H9 (cell line): ENCODE results near the gene EEF1G. TPM values are rescaled to one million over a fixed set of nuclear protein-coding genes. Genes with fewer than 3 reads are reported as not detected.

Experiments
- DNase-seq: peaks from one replicate; pipeline ENCODE4 v3.0.0-alpha.2; 2017
- H2AFZ ChIP-seq: one replicate; pipeline ENCODE4 v1.6.1; 2013; ENCODE audit warnings: mild to moderate bottlenecking, low read length, control low read depth, moderate library complexity
- H2AK5ac ChIP-seq: 2 replicates; pipeline ENCODE4 v1.6.1; 2013; ENCODE audit warnings: low read length, control low read depth, mixed read lengths; ENCODE audit not compliant: insufficient read length
- H2BK120ac ChIP-seq: one replicate; pipeline ENCODE4 v1.6.1; 2013; ENCODE audit warnings: low read depth, mild to moderate bottlenecking, low read length, control low read depth, inconsistent platforms; ENCODE audit not compliant: poor library complexity, severe bottlenecking
- H2BK12ac ChIP-seq: 2 replicates; pipeline ENCODE4 v1.6.1; 2013; ENCODE audit warnings: low read length, control low read depth, mixed read lengths, low read depth; ENCODE audit not compliant: insufficient read length
- H2BK15ac ChIP-seq: 2 replicates; pipeline ENCODE4 v1.6.1; 2013; ENCODE audit warnings: low read depth, low read length, control low read depth
- H2BK20ac ChIP-seq: one replicate; pipeline ENCODE4 v1.6.1; 2013; ENCODE audit warnings: low read depth, mild to moderate bottlenecking, low read length, control low read depth, inconsistent platforms; ENCODE audit not compliant: poor library complexity, severe bottlenecking
- H2BK5ac ChIP-seq: 2 replicates; pipeline ENCODE4 v1.6.1; 2013; ENCODE audit warnings: low read length, control low read depth, mixed read lengths; ENCODE audit not compliant: insufficient read length
- H3K14ac ChIP-seq: 2 replicates; pipeline ENCODE4 v1.6.1; 2013; ENCODE audit warnings: low read length, control low read depth; ENCODE audit not compliant: insufficient read depth
- H3K18ac ChIP-seq: 2 replicates; pipeline ENCODE4 v1.6.1; 2013; ENCODE audit warnings: low read depth, mild to moderate bottlenecking, mixed read lengths, low read length, control low read depth; ENCODE audit not compliant: insufficient read length
- H3K23ac ChIP-seq: 2 replicates; pipeline ENCODE4 v1.6.1; 2013; ENCODE audit warnings: low read length, control low read depth, mixed read lengths, low read depth; ENCODE audit not compliant: insufficient read length
- H3K23me2 ChIP-seq: 2 replicates; pipeline ENCODE4 v1.6.1; 2013; ENCODE audit warnings: low read depth, mild to moderate bottlenecking, mixed read lengths, low read length, control low read depth; ENCODE audit not compliant: insufficient read length, poor library complexity, severe bottlenecking
- H3K27ac ChIP-seq: 2 replicates; pipeline ENCODE4 v1.5.1; 2013; ENCODE audit warnings: low read length, control low read depth, mixed read lengths, low read depth; ENCODE audit not compliant: insufficient read length
- H3K27me3 ChIP-seq: 2 replicates; pipeline ENCODE4 v1.6.1; 2013; ENCODE audit warnings: low read length, control low read depth, inconsistent platforms; ENCODE audit not compliant: insufficient read depth
- H3K4ac ChIP-seq: 2 replicates; pipeline ENCODE4 v1.6.1; 2013; ENCODE audit warnings: low read depth, mild to moderate bottlenecking, control low read depth, inconsistent platforms, low read length, moderate library complexity
- H3K4me1 ChIP-seq: 2 replicates; pipeline ENCODE4 v1.6.1; 2013; ENCODE audit warnings: low read length, control low read depth, inconsistent platforms; ENCODE audit not compliant: insufficient read depth
- H3K4me2 ChIP-seq: 2 replicates; pipeline ENCODE4 v1.6.1; 2013; ENCODE audit warnings: low read length, control low read depth, mixed read lengths; ENCODE audit not compliant: insufficient read length, insufficient read depth
- H3K56ac ChIP-seq: 2 replicates; pipeline ENCODE4 v1.6.1; 2013; ENCODE audit warnings: low read depth, mild to moderate bottlenecking, mixed read lengths, low read length, control low read depth; ENCODE audit not compliant: insufficient read length
- H3K79me1 ChIP-seq: 2 replicates; pipeline ENCODE4 v1.6.1; 2013; ENCODE audit warnings: low read depth, mild to moderate bottlenecking, moderate library complexity, low read length, control low read depth, inconsistent platforms; ENCODE audit not compliant: insufficient read depth, poor library complexity, severe bottlenecking
- H3K79me2 ChIP-seq: 2 replicates; pipeline ENCODE4 v1.6.1; 2013; ENCODE audit warnings: low read length, control low read depth, inconsistent platforms; ENCODE audit not compliant: insufficient read depth
- H3K9ac ChIP-seq: 2 replicates; pipeline ENCODE4 v1.6.1; 2013; ENCODE audit warnings: low read length, control low read depth, mixed read lengths; ENCODE audit not compliant: insufficient read length; ENCODE audit errors: extremely low read depth
- H3K9me3 ChIP-seq: one replicate; pipeline ENCODE4 v1.6.1; 2013; ENCODE audit warnings: low read depth, low read length, inconsistent platforms; ENCODE audit not compliant: control insufficient read depth
- H3T11ph ChIP-seq: one replicate; pipeline ENCODE4 v1.6.1; 2013; ENCODE audit warnings: mild to moderate bottlenecking, low read length, control low read depth, inconsistent platforms
- H4K20me1 ChIP-seq: one replicate; pipeline ENCODE4 v1.6.1; 2013; ENCODE audit not compliant: control insufficient read depth, insufficient read length, insufficient read depth
- H4K5ac ChIP-seq: 2 replicates; pipeline ENCODE4 v1.6.1; 2013; ENCODE audit warnings: low read depth, mild to moderate bottlenecking, mixed read lengths, low read length, control low read depth; ENCODE audit not compliant: insufficient read length
- H4K8ac ChIP-seq: replicated peaks from 2 replicates; pipeline ENCODE4 v1.6.1; 2013; ENCODE audit warnings: low read length, control low read depth, mixed read lengths, low read depth; ENCODE audit not compliant: insufficient read length
- H4K91ac ChIP-seq: 2 replicates; pipeline ENCODE4 v1.6.1; 2013; ENCODE audit warnings: low read depth, mild to moderate bottlenecking, moderate library complexity, mixed read lengths, low read length, control low read depth; ENCODE audit not compliant: insufficient read length
- H3K27ac Mint-ChIP-seq, 3 experiments: 2 replicates in 2 of 3; 3 replicates in 1 of 3; pipeline ENCODE4 v1.8.0; 2020 to 2021; ENCODE audit warnings: mixed read lengths in 3 of 3, mild to moderate bottlenecking in 1 of 3, moderate library complexity in 1 of 3
- H3K27me3 Mint-ChIP-seq: 2 replicates; pipeline ENCODE4 v1.8.0; 2021; ENCODE audit warnings: low read depth, mild to moderate bottlenecking, moderate library complexity, mixed read lengths
- H3K36me3 Mint-ChIP-seq, 3 experiments: 2 replicates in 2 of 3; 3 replicates in 1 of 3; pipeline ENCODE4 v1.8.0; 2020 to 2021; ENCODE audit warnings: low read depth in 3 of 3, mixed read lengths in 3 of 3; ENCODE audit not compliant: insufficient read depth in 1 of 3
- H3K4me1 Mint-ChIP-seq, 2 experiments: 2 replicates each; pipeline ENCODE4 v1.8.0; 2020; ENCODE audit warnings: mixed read lengths in 2 of 2
- H3K4me3 Mint-ChIP-seq, 2 experiments: 2 replicates in 1 of 2; 3 replicates in 1 of 2; pipeline ENCODE4 v1.8.0; 2020 to 2021; ENCODE audit warnings: mild to moderate bottlenecking in 2 of 2, mixed read lengths in 2 of 2, moderate library complexity in 1 of 2
- H3K9me3 Mint-ChIP-seq, 2 experiments: 2 replicates in 1 of 2; 3 replicates in 1 of 2; pipeline ENCODE4 v1.8.0; 2020; ENCODE audit warnings: mild to moderate bottlenecking in 2 of 2, mixed read lengths in 2 of 2, moderate library complexity in 1 of 2
- CTCF ChIP-seq: fragments of 200-600 bp; sonication (generic); conservative IDR thresholded peaks from 3 replicates; pipeline ENCODE4 v1.8.0; 2021; ENCODE audit warnings: antibody characterized with exemption, mild to moderate bottlenecking
- WGBS: extraction: QIAGEN DNeasy Blood & Tissue Kit; methylation state at CpG from one replicate; pipeline ENCODE4 v1.1.7; 2013; ENCODE audit warnings: missing lambda C conversion rate, low lambda C conversion rate, mixed read lengths; ENCODE audit not compliant: insufficient read length; ENCODE audit errors: extremely low coverage; 5-methylcytosine and 5-hydroxymethylcytosine counted together
- total RNA-seq: library from RNA; stranded (reverse); gene quantifications from 2 replicates; pipeline ENCODE4 v1.2.1, GENCODE V29; 2021

Gene EEF1G
- total RNA-seq, 1 experiment from 2014 or later: 1,790 TPM

DNA sequence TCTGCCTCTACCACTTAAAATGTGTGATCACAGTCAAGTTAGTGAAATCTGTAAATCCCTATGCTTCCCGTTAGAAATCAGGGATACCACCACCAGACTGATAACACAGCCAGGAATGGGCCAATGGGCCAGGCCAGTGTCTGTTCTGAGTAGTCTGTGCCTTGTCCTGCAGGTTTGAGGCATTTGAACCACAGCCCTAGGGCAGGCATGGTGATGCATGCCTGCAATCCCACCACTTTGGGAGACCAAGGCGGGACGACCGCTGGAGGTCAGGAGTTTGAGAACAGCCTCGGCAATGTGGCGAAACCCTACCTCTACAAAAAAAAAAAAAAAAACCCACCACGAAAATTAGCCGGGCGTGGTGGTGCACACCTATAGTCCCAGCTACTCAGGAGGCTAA is 15.0 kb downstream of the EEF1G start:
- no peaks in the 10 kb centered on the region for H3K23me2 ChIP-seq
- no peak for TF ChIP-seq CTCF
- peaks cover 2% of the 10 kb centered on the region for H4K20me1 ChIP-seq
- H3K56ac ChIP-seq: no peak overlapping the region
- no peak overlapping the region for H3K4ac ChIP-seq
- no peaks in the 10 kb centered on the region; a peak in 1 of 5 replicates for H3K9me3 Mint-ChIP-seq
- H3T11ph ChIP-seq: no peak overlapping the region
- H2BK120ac ChIP-seq: no peak overlapping the region
- no peak overlapping the region for H3K9ac ChIP-seq
- no peak overlapping the region for H2AFZ ChIP-seq
- H3K27me3 Mint-ChIP-seq: no peaks in the 10 kb centered on the region; the same call in 1 of the 2 replicates
- no peaks in the 10 kb centered on the region for H3K9me3 ChIP-seq
- H3K14ac ChIP-seq: no peak overlapping the region
- no peak overlapping the region for H3K18ac ChIP-seq
- no peak overlapping the region for H3K4me3 Mint-ChIP-seq
- peak overlapping the region in 1 of 3 experiments; percentile 76; a peak in 2 of 7 replicates for H3K27ac Mint-ChIP-seq
- H2BK20ac ChIP-seq: no peak overlapping the region
- no peaks in the 10 kb centered on the region for H3K27me3 ChIP-seq
- no peak overlapping the region for H2BK15ac ChIP-seq
- H4K91ac ChIP-seq: no peak overlapping the region
- H3K79me1 ChIP-seq: no peaks in the 10 kb centered on the region
- H2AK5ac ChIP-seq: no peak overlapping the region
- H4K5ac ChIP-seq: no peak overlapping the region
- H4K8ac ChIP-seq: no peak overlapping the region
- H3K23ac ChIP-seq: no peak overlapping the region
- H3K36me3 Mint-ChIP-seq: peaks cover 34 to 82% (median 49%) of the 10 kb centered on the region in 3 experiments
- H3K27ac ChIP-seq: no peak overlapping the region
- DNase-seq: no peak
- peaks cover 67 to 71% of the 10 kb centered on the region in 2 experiments for H3K4me1 Mint-ChIP-seq
- no CpG with 5 or more reads among the region's 9 CpGs for WGBS
- no peak overlapping the region for H3K4me2 ChIP-seq
- no peak overlapping the region for H2BK12ac ChIP-seq
- H2BK5ac ChIP-seq: no peak overlapping the region
- no peaks in the 10 kb centered on the region for H3K79me2 ChIP-seq
- H3K4me1 ChIP-seq: peaks cover 16% of the 10 kb centered on the region; the same call in 1 of the 2 replicates
